Measurements from ENCODE around the gene DYRK1A.

DYRK1A gene

GRCh38 chr21:37554661-37555379 is 188.2 kb downstream of the DYRK1A start:
- DNase-seq: no peak

GRCh38 chr21:37555672-37556261 is 189.2 kb downstream of the DYRK1A start:
- DNase-seq: no peak

GRCh38 chr21:37557261-37557950 is 190.8 kb downstream of the DYRK1A start:
- DNase-seq: no peak

- DNase-seq: no peak
Observed at GRCh38 chr21:37558676-37559211, 192.2 kb downstream of the DYRK1A start.

GRCh38 chr21:37560385-37560784 is 193.8 kb downstream of the DYRK1A start:
- DNase-seq: no peak

- no peak for DNase-seq
Observed at GRCh38 chr21:37561506-37561905, 194.9 kb downstream of the DYRK1A start.

GRCh38 chr21:37561941-37562919 is 195.7 kb downstream of the DYRK1A start:
- no peak for DNase-seq

- peak; percentile 4 for DNase-seq
Observed at GRCh38 chr21:37562920-37563640, 196.5 kb downstream of the DYRK1A start.

- DNase-seq: peak; percentile 94
Observed at GRCh38 chr21:37563641-37564340, 197.2 kb downstream of the DYRK1A start.

- peak; percentile 99 for DNase-seq
Observed at GRCh38 chr21:37564341-37564923, 197.9 kb downstream of the DYRK1A start.

GRCh38 chr21:37564924-37565529 is 198.5 kb downstream of the DYRK1A start:
- DNase-seq: peak; percentile 23

- peak; percentile 72 for DNase-seq
Observed at GRCh38 chr21:37565530-37566223, 199.1 kb downstream of the DYRK1A start.

GRCh38 chr21:37566790-37567615 is 200.4 kb downstream of the DYRK1A start:
- DNase-seq: no peak

GRCh38 chr21:37568415-37568814 is 201.8 kb downstream of the DYRK1A start:
- no peak for DNase-seq

- DNase-seq: no peak
Observed at GRCh38 chr21:37568916-37569315, 202.3 kb downstream of the DYRK1A start.

- no peak for DNase-seq
Observed at GRCh38 chr21:37571442-37571841, 204.9 kb downstream of the DYRK1A start.

GRCh38 chr21:37574316-37574715 is 207.7 kb downstream of the DYRK1A start:
- no peak for DNase-seq

- no peak for DNase-seq
Observed at GRCh38 chr21:37574751-37575150, 208.2 kb downstream of the DYRK1A start.

GRCh38 chr21:37575580-37575979 is 209.0 kb downstream of the DYRK1A start:
- DNase-seq: no peak

Measured in HCEC 1CT (cell line).